Aorta (tissue), 5 donors: ENCODE measurements around the gene FRMD6. TPM values are rescaled to one million over a fixed set of nuclear protein-coding genes. Genes with fewer than 3 reads are reported as not detected.

Experiments
- ATAC-seq: fragments of 200-7000 bp; cut with Tn5 transposase; one replicate; pipeline ENCODE4 v1.9.1; 2022; ENCODE audit warnings: moderate library complexity; ENCODE audit not compliant: low FRiP score
- DNase-seq, 2 donors: peaks; one replicate each; pipeline ENCODE4 v3.0.0-alpha.2; 2020
- H3K27ac ChIP-seq, 2 donors: one replicate each; pipeline ENCODE4 v1.5.1; 2013; ENCODE audit warnings: low read length in 2 of 2, mild to moderate bottlenecking in 2 of 2, moderate library complexity in 2 of 2, control low read depth in 1 of 2, inconsistent platforms in 1 of 2, low read depth in 1 of 2
- H3K27me3 ChIP-seq, 2 donors: one replicate each; pipeline ENCODE4 v1.6.1; 2013; ENCODE audit warnings: control low read depth in 1 of 2, low read length in 1 of 2, mild to moderate bottlenecking in 1 of 2, moderate library complexity in 1 of 2; ENCODE audit not compliant: insufficient read depth in 2 of 2, control insufficient read depth in 1 of 2
- H3K36me3 ChIP-seq, 2 donors: one replicate each; pipeline ENCODE4 v1.6.1; 2013; ENCODE audit warnings: control low read depth in 1 of 2, low read length in 1 of 2, mild to moderate bottlenecking in 1 of 2; ENCODE audit not compliant: insufficient read depth in 2 of 2, control insufficient read depth in 1 of 2
- H3K4me1 ChIP-seq, 2 donors: one replicate each; pipeline ENCODE4 v1.6.1; 2013; ENCODE audit warnings: low read length in 2 of 2, control low read depth in 1 of 2, mild to moderate bottlenecking in 1 of 2, moderate library complexity in 1 of 2; ENCODE audit not compliant: insufficient read depth in 2 of 2, control insufficient read depth in 1 of 2
- H3K4me3 ChIP-seq, 2 donors: one replicate each; pipeline ENCODE4 v1.5.1; 2013; ENCODE audit warnings: low read length in 2 of 2, control low read depth in 1 of 2, mild to moderate bottlenecking in 1 of 2
- H3K9me3 ChIP-seq: one replicate; pipeline ENCODE4 v1.6.1; 2013; ENCODE audit warnings: mild to moderate bottlenecking, low read length; ENCODE audit not compliant: control insufficient read depth
- WGBS, 2 donors: extraction: QIAGEN DNeasy Blood & Tissue Kit; methylation state at CpG; one replicate each; pipeline ENCODE4 v1.1.7; 2013; 5-methylcytosine and 5-hydroxymethylcytosine counted together
- intact Hi-C, 2 donors: fragments of 100-400 bp; cut with DNase I; formaldehyde crosslinking; loops; one replicate each; pipeline versions ENCODE4 v1.14.2 to v1.15.0; 2022
- polyA plus RNA-seq, 2 donors: library from polyadenylated mRNA; stranded (reverse); fragments of 200-250 nt; gene quantifications; one replicate each; pipeline ENCODE4 v1.2.3, GENCODE V29; 2013
- total RNA-seq, 2 donors: library from RNA; stranded (reverse); fragmentation: NEBNext Ultra II Directional; extraction: Animal tissue kit (Norgen Biotek cat#: 25700); gene quantifications; one replicate each; pipeline ENCODE4 v1.2.1, GENCODE V29; 2021
- donor health status: healthy with polysubstance abuse.
- donor health status: Bipolar disorder and iron deficiency.
- donor health status: DM: no; HTN: no; CAD: no.
- donor health status: DM: no; HTN: no; CAD: no.
- donor health status: DM: yes; HTN: yes; CAD: no.

FRMD6 gene
- total and polyA plus RNA-seq, 4 donors, result 10.3 to 56.7 (median 27.9) TPM

DNA sequence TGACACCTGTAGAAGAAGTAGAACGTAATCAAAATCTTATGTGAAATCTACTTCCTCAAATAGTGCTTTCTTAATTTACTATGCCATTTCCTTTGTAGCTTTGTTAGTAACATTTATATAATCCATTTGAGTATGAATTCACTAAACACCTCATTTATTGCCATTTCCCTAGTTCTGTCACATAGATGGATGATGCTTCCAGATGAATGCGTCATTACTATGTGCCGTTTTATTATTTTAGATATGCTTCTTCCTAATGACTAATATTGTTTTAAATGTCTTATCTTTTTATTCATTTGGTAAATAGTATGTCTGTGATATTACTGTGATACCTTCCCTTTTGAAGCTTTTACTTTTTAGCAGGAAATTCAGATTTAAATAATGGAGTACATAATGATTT is 14.4 kb downstream of the FRMD6 start:
- intact Hi-C loops, result no loop called here
- ATAC-seq (no peak), DNase-seq (no peak)
- WGBS, 2 donors, result 59 to 65% methylated on average over 3 of the region's 3 CpGs
- Histone ChIP-seq H3K4me1 (peaks cover 0 to 6% of the 10 kb centered on the region in 2 donors), H3K4me3 (no peak overlapping the region), H3K27ac (no peak overlapping the region), H3K9me3 (no peaks in the 10 kb centered on the region), H3K36me3 (no peaks in the 10 kb centered on the region), H3K27me3 (no peaks in the 10 kb centered on the region)

DNA sequence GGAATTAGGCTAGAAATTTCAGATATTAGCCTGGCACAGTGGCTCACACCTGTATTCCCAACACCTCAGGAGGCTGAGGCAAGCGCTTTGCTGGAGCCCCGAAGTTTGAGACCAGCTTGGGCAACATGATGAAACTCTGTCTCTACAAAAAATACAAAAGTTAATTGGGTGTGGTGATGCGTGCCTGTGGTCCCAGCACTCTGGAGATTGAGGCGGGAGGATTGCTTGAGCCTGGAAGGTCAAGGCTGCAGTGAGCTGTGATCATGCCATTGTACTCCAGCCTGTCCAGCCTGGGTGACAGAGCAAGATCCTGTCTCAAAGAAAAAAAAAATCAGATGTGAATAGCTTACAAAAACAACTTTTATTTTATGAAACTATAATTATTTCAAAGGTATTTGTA is 15.1 kb downstream of the FRMD6 start:
- Histone ChIP-seq H3K27me3 (no peaks in the 10 kb centered on the region), H3K4me3 (no peak overlapping the region), H3K4me1 (peaks cover 0 to 6% of the 10 kb centered on the region in 2 donors), H3K9me3 (no peaks in the 10 kb centered on the region), H3K27ac (peak overlapping the region in 1 of 2 donors; percentile 54), H3K36me3 (no peaks in the 10 kb centered on the region)
- intact Hi-C loops, result no loop called here
- DNase-seq, result no peak
- WGBS, 2 donors, result 55 to 68% methylated on average over 4 of the region's 4 CpGs
- no peak for ATAC-seq

DNA sequence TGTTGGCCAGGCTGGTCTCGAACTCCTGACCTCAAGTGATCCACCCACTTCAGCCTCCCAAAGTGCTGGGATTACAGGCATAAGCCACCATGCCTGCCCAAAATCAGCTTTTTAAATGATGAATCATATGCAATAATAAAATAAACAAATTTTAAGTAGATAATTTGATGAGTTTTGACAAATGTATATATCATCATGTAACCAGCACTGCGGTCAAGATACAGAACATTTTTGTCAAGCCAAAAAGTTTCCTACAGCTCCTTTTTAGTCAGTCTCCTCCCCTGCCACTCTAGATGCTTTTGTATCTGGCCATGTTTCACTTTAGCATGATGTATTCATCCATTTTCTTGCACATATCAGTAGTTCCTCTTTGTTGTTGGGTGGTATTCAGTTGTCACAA is 17.2 kb downstream of the FRMD6 start:
- ATAC-seq, result no peak
- 93% methylated on average over 2 of the region's 2 CpGs for WGBS, 2 donors
- no peak overlapping the region for H3K27ac ChIP-seq

DNA sequence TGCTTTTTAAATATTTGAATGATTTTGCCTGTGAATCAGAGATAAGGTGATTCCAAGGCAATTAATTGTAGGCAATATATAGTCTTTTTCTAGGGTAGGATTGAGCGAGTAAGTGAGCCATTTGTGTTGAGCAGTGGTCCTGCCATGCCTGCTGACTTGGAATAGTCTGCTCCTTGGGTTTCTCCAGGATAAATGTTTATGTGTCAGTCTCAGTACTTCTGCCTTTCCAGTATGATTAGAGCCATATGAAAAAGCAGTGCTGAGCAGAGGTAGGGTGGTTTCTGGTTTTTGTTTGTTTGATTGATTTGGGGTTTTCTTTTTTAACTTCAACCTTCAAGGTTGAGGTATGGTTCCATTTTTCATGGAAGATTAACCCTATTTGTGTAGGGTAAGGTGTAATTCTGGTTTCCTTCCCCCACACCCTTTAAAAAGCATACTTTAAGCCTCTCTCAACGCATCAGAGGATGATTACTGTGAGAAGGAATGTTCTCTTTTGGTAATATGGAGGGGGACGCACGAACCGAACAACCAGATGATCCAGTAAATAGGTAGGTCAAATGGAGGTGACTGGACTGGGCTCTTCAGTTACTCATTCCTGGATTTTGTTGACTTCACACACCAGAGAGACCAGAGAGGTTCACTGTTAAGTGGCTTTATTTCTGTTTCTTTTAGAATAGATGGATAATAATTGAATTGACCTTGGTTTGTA is 22.7 kb downstream of the FRMD6 start:
- intact Hi-C loops, result no loop called here
- 88 to 93% methylated on average over 5 of the region's 5 CpGs for WGBS, 2 donors
- H3K36me3 ChIP-seq, result no peaks in the 10 kb centered on the region
- H3K4me3 ChIP-seq, result no peak overlapping the region
- H3K27ac ChIP-seq, result no peak overlapping the region
- ATAC-seq (no peak), DNase-seq (no peak)
- no peaks in the 10 kb centered on the region for H3K9me3 ChIP-seq
- H3K4me1 ChIP-seq, result peaks cover 9 to 14% of the 10 kb centered on the region in 2 donors
- H3K27me3 ChIP-seq, result no peaks in the 10 kb centered on the region

More for the DNA sequence above, 17.2 kb downstream of the FRMD6 start:
- DNase-seq, result no peak
- Histone ChIP-seq H3K4me3 (no peak overlapping the region), H3K27me3 (no peaks in the 10 kb centered on the region), H3K9me3 (no peaks in the 10 kb centered on the region), H3K4me1 (peaks cover 0 to 5% of the 10 kb centered on the region in 2 donors), H3K36me3 (no peaks in the 10 kb centered on the region)
- intact Hi-C loops, result no loop called here

DNA sequence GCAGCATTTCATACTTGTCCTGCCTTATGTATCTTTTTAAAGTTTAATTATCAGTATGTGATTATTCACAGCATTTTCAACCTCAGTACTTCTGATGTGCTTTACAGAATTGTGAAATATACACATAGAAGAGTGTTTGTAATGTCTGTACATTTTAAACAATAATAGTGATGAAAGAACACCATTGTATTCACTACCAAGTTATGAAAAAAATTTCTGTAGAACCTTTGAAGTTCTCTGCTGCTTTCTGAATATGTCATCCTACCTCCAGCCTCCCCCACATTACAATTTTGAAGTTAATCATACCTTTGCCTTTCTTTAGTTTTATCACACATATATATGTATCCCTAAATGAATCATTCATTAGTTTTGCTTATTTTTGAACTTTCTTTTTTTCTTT is 24.8 kb downstream of the FRMD6 start:
- ATAC-seq, result no peak
- no peak for DNase-seq
- Histone ChIP-seq H3K4me1 (peaks cover 9 to 19% of the 10 kb centered on the region in 2 donors), H3K9me3 (no peaks in the 10 kb centered on the region), H3K27me3 (no peaks in the 10 kb centered on the region), H3K27ac (no peak overlapping the region), H3K4me3 (no peak overlapping the region), H3K36me3 (no peaks in the 10 kb centered on the region)
- intact Hi-C loops, result no loop called here

DNA sequence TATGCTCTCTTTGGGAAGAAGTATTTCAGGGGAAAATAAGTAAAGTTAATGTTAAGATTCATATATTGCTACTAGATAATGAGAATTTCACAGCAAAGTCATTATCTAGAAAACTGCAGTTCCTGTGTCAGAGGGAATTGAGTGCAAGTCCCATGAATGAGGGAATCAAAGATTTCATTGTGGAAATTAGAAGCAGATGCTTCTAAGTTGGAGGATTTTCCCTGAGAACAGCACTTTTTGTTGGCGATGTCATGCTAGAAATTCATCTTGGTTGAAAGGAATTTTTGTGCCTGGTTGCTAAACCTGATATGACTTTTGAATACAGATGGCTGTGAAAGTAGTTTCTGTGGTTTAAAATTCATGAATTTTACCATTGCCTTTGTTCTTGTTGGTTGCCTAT is 25.6 kb downstream of the FRMD6 start:
- Histone ChIP-seq H3K36me3 (no peaks in the 10 kb centered on the region), H3K27me3 (no peaks in the 10 kb centered on the region), H3K4me3 (no peak overlapping the region), H3K4me1 (peaks cover 9 to 19% of the 10 kb centered on the region in 2 donors), H3K27ac (no peak overlapping the region), H3K9me3 (no peaks in the 10 kb centered on the region)
- 41 to 43% methylated on average over 1 of the region's 1 CpG for WGBS, 2 donors
- DNase-seq (no peak), ATAC-seq (no peak)
- intact Hi-C loops, result no loop called here

DNA sequence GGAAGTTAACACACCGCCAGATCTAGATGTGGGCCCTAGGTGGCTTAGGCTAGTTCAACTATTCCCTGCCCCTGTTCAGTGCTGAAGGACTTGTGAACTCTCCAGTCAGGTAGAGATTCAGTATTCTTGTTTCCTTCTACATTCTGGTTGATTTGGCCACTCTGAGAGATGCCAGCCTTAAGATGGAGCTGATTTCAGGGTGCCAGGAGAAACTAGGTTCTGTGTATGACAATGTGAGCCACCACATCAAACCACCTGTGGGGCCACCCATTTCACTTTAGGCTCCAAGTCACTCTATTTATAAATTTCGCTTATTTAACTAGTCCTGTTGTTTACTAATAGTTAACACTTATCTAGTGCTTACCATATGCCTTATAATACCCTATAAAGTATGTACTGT is 26.0 kb downstream of the FRMD6 start:
- WGBS, 2 donors, result 91 to 93% methylated on average over 2 of the region's 2 CpGs
- Histone ChIP-seq H3K27ac (no peak overlapping the region), H3K4me1 (peaks cover 9 to 19% of the 10 kb centered on the region in 2 donors), H3K36me3 (no peaks in the 10 kb centered on the region), H3K9me3 (no peaks in the 10 kb centered on the region), H3K4me3 (no peak overlapping the region), H3K27me3 (no peaks in the 10 kb centered on the region)
- ATAC-seq (no peak), DNase-seq (no peak)
- intact Hi-C loops, result no loop called here

DNA sequence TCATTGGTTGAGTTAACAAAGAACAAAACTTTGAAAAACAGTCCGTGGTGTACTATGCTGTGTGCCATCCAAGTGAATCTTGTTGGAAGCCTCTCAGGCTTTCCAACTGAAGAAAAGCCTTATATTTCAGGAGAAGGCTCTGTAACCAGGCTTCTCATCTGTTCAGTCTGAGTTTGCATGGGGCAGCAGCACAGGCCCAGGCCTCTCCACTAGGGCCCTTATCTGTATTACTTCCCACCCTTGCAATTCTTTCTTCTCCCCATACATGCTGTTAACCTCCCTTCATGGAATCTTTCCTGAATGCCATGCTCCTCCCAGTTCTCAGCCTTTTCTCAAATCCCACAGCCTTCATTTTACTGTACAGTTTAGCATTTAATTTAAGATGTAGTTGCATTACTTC is 28.3 kb downstream of the FRMD6 start:
- H3K4me3 ChIP-seq, result no peak overlapping the region
- H3K36me3 ChIP-seq, result no peaks in the 10 kb centered on the region
- intact Hi-C loops, result no loop called here
- DNase-seq (no peak), ATAC-seq (no peak)
- H3K27ac ChIP-seq, result no peak overlapping the region
- no peaks in the 10 kb centered on the region for H3K27me3 ChIP-seq
- WGBS, 2 donors, result 59 to 62% methylated on average over 1 of the region's 1 CpG
- H3K4me1 ChIP-seq, result peaks cover 6 to 16% of the 10 kb centered on the region in 2 donors
- H3K9me3 ChIP-seq, result no peaks in the 10 kb centered on the region

DNA sequence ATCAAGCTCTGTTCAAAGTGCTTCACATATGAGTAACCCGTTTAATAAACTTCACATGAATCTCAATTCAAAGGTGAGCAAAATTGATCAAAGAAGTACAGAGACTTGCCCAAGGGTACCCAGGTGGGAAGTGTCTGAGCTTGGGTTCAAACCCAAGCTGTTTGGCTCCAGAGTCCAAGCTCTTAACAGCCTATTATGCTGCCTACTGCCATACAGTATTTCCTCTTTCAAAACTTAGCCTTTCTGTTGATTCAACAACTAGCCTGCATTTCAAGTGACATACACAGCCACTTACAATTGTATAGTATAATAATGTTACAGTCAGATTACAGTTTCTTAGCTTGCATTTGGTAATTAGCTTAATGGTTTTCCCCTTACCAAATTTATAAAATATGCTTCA is 29.7 kb downstream of the FRMD6 start:
- 60 to 80% methylated on average over 1 of the region's 1 CpG for WGBS, 2 donors
- DNase-seq, result no peak
- Histone ChIP-seq H3K4me3 (no peak overlapping the region), H3K36me3 (no peaks in the 10 kb centered on the region), H3K4me1 (peaks cover 5 to 14% of the 10 kb centered on the region in 2 donors), H3K27ac (no peak overlapping the region), H3K27me3 (no peaks in the 10 kb centered on the region), H3K9me3 (no peaks in the 10 kb centered on the region)
- intact Hi-C loops, result no loop called here
- no peak for ATAC-seq
